ENCODE results near the gene CCSAP. TPM values are rescaled to one million over a fixed set of nuclear protein-coding genes. Genes with fewer than 3 reads are reported as not detected.

The CCSAP gene
- total RNA-seq, 4 donors from 2014 or later = 2.5 to 3.8 (median 3.5) TPM; not detected in 1

DNA sequence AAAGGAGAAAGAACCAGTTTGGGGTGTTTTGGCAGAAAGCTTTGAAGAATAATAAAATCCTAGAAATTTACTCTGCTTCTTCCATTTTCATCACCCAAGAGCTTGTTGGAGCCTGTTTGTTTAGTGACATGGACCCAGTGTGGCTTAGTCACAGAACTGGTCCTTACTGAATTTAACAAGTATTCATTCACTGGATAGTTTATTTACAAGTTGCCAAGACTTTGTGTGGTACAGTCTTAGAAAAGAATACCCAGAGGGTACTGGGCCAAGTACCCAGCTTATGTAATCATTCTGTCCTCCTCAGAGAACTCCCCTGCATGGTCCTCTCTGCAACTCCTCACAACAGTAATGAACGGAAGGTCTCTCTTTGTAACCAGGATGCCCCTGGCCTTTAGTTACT is 55.6 kb downstream of the CCSAP start:
- Histone ChIP-seq H3K27ac (no peak overlapping the region), H3K4me3 (no peak overlapping the region), H3K36me3 (peaks cover 0 to 23% (median 3%) of the 10 kb centered on the region in 4 donors), H3K4me1 (peaks cover 0 to 37% (median 5%) of the 10 kb centered on the region in 4 donors), H3K9me3 (no peaks in the 10 kb centered on the region), H3K27me3 (no peaks in the 10 kb centered on the region)
- in situ Hi-C loops (cut with MboI; ENCODE audit: low pct_ligation_motif_present in 1 of 4, low pct_unique_long_range_greater_than_20kb in 1 of 4, low sequenced_read_pairs in 3 of 4) = no loop called here
- TF ChIP-seq, protein P1, sequence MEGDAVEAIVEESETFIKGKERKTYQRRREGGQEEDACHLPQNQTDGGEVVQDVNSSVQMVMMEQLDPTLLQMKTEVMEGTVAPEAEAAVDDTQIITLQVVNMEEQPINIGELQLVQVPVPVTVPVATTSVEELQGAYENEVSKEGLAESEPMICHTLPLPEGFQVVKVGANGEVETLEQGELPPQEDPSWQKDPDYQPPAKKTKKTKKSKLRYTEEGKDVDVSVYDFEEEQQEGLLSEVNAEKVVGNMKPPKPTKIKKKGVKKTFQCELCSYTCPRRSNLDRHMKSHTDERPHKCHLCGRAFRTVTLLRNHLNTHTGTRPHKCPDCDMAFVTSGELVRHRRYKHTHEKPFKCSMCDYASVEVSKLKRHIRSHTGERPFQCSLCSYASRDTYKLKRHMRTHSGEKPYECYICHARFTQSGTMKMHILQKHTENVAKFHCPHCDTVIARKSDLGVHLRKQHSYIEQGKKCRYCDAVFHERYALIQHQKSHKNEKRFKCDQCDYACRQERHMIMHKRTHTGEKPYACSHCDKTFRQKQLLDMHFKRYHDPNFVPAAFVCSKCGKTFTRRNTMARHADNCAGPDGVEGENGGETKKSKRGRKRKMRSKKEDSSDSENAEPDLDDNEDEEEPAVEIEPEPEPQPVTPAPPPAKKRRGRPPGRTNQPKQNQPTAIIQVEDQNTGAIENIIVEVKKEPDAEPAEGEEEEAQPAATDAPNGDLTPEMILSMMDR (IDR thresholded peaks at IDR 0.05) = no peak
- TF ChIP-seq POLR2AphosphoS5 (IDR thresholded peaks at IDR 0.05) (no peak), POLR2A (IDR thresholded peaks at IDR 0.05) (no peak), EP300 (IDR thresholded peaks at IDR 0.05; ENCODE audit: low read depth) (no peak)
- intact Hi-C loops (cut with DNase I; ENCODE audit: low total_unique reads) = no loop called here
- 67 to 82% methylated on average over 1 of the region's 1 CpG for whole genome bisulfite sequencing, 2 donors (ENCODE audit: low coverage in 1 of 2)
- DNase-seq = no peak

DNA sequence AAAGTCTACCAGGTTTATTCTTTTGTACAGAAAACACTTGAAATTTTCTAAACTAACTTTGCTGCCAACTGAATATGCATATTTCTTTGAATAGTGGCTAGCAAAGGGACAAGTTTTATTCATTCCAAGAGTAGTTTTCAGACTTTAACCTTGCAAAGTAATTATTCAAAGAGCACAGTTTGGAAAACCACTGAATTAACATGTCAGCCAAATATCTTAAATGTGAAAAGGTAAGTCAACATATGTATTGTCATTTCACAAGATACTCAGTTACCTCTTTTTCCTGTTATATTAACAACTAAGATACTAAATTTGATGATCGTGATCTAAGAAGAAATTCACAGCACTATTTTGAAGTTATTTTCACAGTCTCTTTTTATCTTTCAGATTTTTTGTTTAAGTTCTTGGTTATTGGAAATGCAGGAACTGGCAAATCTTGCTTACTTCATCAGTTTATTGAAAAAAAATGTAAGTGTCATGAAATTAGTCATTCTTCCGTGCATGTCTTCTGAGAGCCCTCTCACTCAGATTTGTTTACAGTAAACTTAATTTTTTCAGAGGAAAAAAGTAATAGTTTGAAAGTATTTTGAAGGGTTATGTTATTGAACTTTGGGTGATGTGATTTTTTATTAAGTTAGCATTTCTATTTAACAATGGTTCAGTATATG is 56.6 kb downstream of the CCSAP start:
- no peaks in the 10 kb centered on the region for H3K9me3 ChIP-seq
- peaks cover 0 to 47% (median 10%) of the 10 kb centered on the region in 4 donors for H3K4me1 ChIP-seq
- no peak overlapping the region for H3K4me3 ChIP-seq
- H3K27me3 ChIP-seq = no peaks in the 10 kb centered on the region
- WGBS, 2 donors (ENCODE audit: low coverage in 1 of 2) = 56 to 90% methylated on average over 2 of the region's 2 CpGs
- peaks cover 0 to 18% (median 3%) of the 10 kb centered on the region in 4 donors for H3K36me3 ChIP-seq
- DNase-seq = no peak
- H3K27ac ChIP-seq = no peak overlapping the region
- intact Hi-C loops (cut with DNase I; ENCODE audit: low total_unique reads) (no loop called here), in situ Hi-C loops (cut with MboI; ENCODE audit: low pct_ligation_motif_present in 1 of 4, low pct_unique_long_range_greater_than_20kb in 1 of 4, low sequenced_read_pairs in 3 of 4) (no loop called here)
- TF ChIP-seq EP300 (IDR thresholded peaks at IDR 0.05; ENCODE audit: low read depth) = no peak
- TF ChIP-seq, protein P1 (IDR thresholded peaks at IDR 0.05) = no peak
- TF ChIP-seq POLR2AphosphoS5 (IDR thresholded peaks at IDR 0.05) = no peak
- no peak for TF ChIP-seq POLR2A (IDR thresholded peaks at IDR 0.05)

DNA sequence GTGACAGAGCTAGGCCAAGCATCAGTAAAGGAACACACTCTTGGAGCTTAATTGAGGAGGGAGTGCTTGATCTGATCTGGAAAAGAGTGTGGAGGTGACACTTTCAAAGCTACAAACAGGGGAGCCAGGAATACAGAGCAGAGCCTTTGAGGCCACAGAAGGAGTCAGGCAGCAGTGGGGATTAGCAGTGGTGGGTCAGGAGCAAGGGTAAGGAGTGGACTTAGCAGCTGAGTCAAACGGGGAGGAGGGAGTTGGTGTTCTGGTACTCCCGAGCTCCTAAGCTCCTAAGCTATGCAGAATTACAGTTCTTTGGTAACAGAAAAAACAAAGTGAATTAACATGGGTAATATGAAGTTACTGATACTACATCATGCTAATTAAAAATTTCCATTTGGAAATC is 57.4 kb downstream of the CCSAP start:
- intact Hi-C loops (cut with DNase I; ENCODE audit: low total_unique reads) (no loop called here), in situ Hi-C loops (cut with MboI; ENCODE audit: low pct_ligation_motif_present in 1 of 4, low pct_unique_long_range_greater_than_20kb in 1 of 4, low sequenced_read_pairs in 3 of 4) (no loop called here)
- Histone ChIP-seq H3K27ac (no peak overlapping the region), H3K4me3 (no peak overlapping the region), H3K36me3 (peaks cover 0 to 12% (median 3%) of the 10 kb centered on the region in 4 donors), H3K9me3 (no peaks in the 10 kb centered on the region), H3K4me1 (peaks cover 0 to 55% (median 17%) of the 10 kb centered on the region in 4 donors), H3K27me3 (no peaks in the 10 kb centered on the region)
- WGBS, 2 donors (ENCODE audit: low coverage in 1 of 2) = 67% methylated on average over 1 to 2 of the region's 2 CpGs
- TF ChIP-seq, protein P1 (IDR thresholded peaks at IDR 0.05) = no peak
- TF ChIP-seq POLR2A (IDR thresholded peaks at IDR 0.05) (no peak), EP300 (IDR thresholded peaks at IDR 0.05; ENCODE audit: low read depth) (no peak), POLR2AphosphoS5 (IDR thresholded peaks at IDR 0.05) (no peak)
- no peak for DNase-seq

DNA sequence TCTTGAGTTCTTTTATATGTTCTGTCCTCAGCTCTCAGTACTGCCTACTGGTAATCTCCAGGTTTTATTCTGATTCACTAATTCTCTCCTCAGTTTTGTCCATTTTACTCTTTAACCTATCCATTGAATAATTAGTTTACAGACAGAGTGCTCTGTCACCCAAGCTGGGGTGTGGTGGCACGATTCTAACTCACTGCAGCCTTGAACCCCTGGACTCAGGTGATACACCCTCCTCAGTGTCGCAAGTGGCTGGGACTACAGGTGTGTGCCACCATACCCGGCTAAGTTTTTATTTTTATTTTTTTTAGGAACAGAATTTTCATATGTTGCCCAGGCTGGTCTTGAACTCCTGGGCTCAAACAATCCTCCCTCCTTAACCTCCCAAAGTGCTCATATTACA is 58.0 kb downstream of the CCSAP start:
- Histone ChIP-seq H3K27ac (no peak overlapping the region), H3K36me3 (peaks cover 0 to 7% (median 3%) of the 10 kb centered on the region in 4 donors), H3K4me1 (peaks cover 5 to 60% (median 23%) of the 10 kb centered on the region in 4 donors), H3K9me3 (no peaks in the 10 kb centered on the region), H3K4me3 (no peak overlapping the region), H3K27me3 (no peaks in the 10 kb centered on the region)
- intact Hi-C loops (cut with DNase I; ENCODE audit: low total_unique reads) = no loop called here
- DNase-seq = no peak
- in situ Hi-C loops (cut with MboI; ENCODE audit: low pct_ligation_motif_present in 1 of 4, low pct_unique_long_range_greater_than_20kb in 1 of 4, low sequenced_read_pairs in 3 of 4) = no loop called here
- 59 to 60% methylated on average over 2 to 3 of the region's 3 CpGs for WGBS, 2 donors (ENCODE audit: low coverage in 1 of 2)
- TF ChIP-seq POLR2A (IDR thresholded peaks at IDR 0.05) = no peak
- no peak for TF ChIP-seq EP300 (IDR thresholded peaks at IDR 0.05; ENCODE audit: low read depth)
- no peak for TF ChIP-seq POLR2AphosphoS5 (IDR thresholded peaks at IDR 0.05)
- TF ChIP-seq, protein P1 (IDR thresholded peaks at IDR 0.05) = no peak
